HG02678 (cell line): ENCODE measurements around the gene HOXD9.

Source experiments
- ATAC-seq: cut with Tn5 transposase; IDR thresholded peaks from one replicate; pipeline ENCODE4 v1.9.1; 2021; ENCODE audit warnings: mild to moderate bottlenecking, moderate library complexity; ENCODE audit not compliant: unreplicated experiment

The HOXD9 gene

GRCh38 chr2:176137252-176137580 is 14.7 kb downstream of the HOXD9 start:
- ATAC-seq = no peak

GRCh38 chr2:176137906-176138305 is 15.4 kb downstream of the HOXD9 start:
- ATAC-seq = no peak

- ATAC-seq = no peak
These were observed 16.0 kb downstream of the HOXD9 start for GRCh38 chr2:176138526-176138922.

GRCh38 chr2:176138923-176139660 is 16.6 kb downstream of the HOXD9 start:
- ATAC-seq = no peak

GRCh38 chr2:176139661-176140512 is 17.4 kb downstream of the HOXD9 start:
- ATAC-seq = no peak

GRCh38 chr2:176140513-176141317 is 18.2 kb downstream of the HOXD9 start:
- ATAC-seq = peak; percentile 93

- ATAC-seq = no peak
These were observed 19.8 kb downstream of the HOXD9 start for GRCh38 chr2:176142281-176142680.

- no peak for ATAC-seq
These were observed 22.8 kb downstream of the HOXD9 start for GRCh38 chr2:176145085-176145969.

- no peak for ATAC-seq
These were observed 23.6 kb downstream of the HOXD9 start for GRCh38 chr2:176146101-176146500.

GRCh38 chr2:176146645-176147044 is 24.1 kb downstream of the HOXD9 start:
- ATAC-seq = no peak

- ATAC-seq = no peak
These were observed 24.8 kb downstream of the HOXD9 start for GRCh38 chr2:176147210-176147799.

GRCh38 chr2:176147800-176148496 is 25.4 kb downstream of the HOXD9 start:
- no peak for ATAC-seq

- no peak for ATAC-seq
These were observed 26.4 kb downstream of the HOXD9 start for GRCh38 chr2:176148751-176149421.

- ATAC-seq = no peak
These were observed 27.0 kb downstream of the HOXD9 start for GRCh38 chr2:176149481-176149938.

- no peak for ATAC-seq
These were observed 27.5 kb downstream of the HOXD9 start for GRCh38 chr2:176149939-176150583.

GRCh38 chr2:176150584-176151441 is 28.3 kb downstream of the HOXD9 start:
- ATAC-seq = no peak
